WTC11 (cell line): Measurements from ENCODE around the gene PDE11A.

Experiments used
- ATF3 ChIP-seq: sonication (generic); formaldehyde crosslinking; conservative IDR thresholded peaks from 2 replicates; pipeline ENCODE4 v1.8.1; 2022; ENCODE audit warnings: mild to moderate bottlenecking, missing genetic modification reagents
- E2F1 ChIP-seq: sonication (generic); formaldehyde crosslinking; IDR thresholded peaks from 2 replicates; pipeline ENCODE4 v1.8.0; 2022; ENCODE audit warnings: mild to moderate bottlenecking, missing genetic modification reagents
- PREB ChIP-seq: sonication (generic); formaldehyde crosslinking; IDR thresholded peaks from 2 replicates; pipeline ENCODE4 v1.8.1; 2022; ENCODE audit warnings: mild to moderate bottlenecking, missing genetic modification reagents, moderate library complexity, borderline replicate concordance
- USF2 ChIP-seq: sonication (generic); formaldehyde crosslinking; IDR thresholded peaks from 2 replicates; pipeline ENCODE4 v1.8.1; 2023; ENCODE audit warnings: mild to moderate bottlenecking, missing genetic modification reagents, moderate library complexity
- ZNF138 ChIP-seq: sonication (generic); formaldehyde crosslinking; conservative IDR thresholded peaks from 2 replicates; pipeline ENCODE4 v1.8.1; 2022; ENCODE audit warnings: mild to moderate bottlenecking, moderate library complexity, missing genetic modification reagents
- TF ChIP-seq, protein P1 (sequence below): fragments of 200-600 bp; IDR thresholded peaks from 2 replicates; pipeline ENCODE4 v1.8.0; 2022; ENCODE audit warnings: antibody characterized with exemption

GRCh38 chr2:177705511-177706173 lies 366.9 kb downstream of the PDE11A start:
- TF ChIP-seq, protein P1, sequence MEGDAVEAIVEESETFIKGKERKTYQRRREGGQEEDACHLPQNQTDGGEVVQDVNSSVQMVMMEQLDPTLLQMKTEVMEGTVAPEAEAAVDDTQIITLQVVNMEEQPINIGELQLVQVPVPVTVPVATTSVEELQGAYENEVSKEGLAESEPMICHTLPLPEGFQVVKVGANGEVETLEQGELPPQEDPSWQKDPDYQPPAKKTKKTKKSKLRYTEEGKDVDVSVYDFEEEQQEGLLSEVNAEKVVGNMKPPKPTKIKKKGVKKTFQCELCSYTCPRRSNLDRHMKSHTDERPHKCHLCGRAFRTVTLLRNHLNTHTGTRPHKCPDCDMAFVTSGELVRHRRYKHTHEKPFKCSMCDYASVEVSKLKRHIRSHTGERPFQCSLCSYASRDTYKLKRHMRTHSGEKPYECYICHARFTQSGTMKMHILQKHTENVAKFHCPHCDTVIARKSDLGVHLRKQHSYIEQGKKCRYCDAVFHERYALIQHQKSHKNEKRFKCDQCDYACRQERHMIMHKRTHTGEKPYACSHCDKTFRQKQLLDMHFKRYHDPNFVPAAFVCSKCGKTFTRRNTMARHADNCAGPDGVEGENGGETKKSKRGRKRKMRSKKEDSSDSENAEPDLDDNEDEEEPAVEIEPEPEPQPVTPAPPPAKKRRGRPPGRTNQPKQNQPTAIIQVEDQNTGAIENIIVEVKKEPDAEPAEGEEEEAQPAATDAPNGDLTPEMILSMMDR, result no peak
- TF ChIP-seq PREB (CRISPR knock-in tag) (no peak), ATF3 (CRISPR knock-in tag) (no peak), E2F1 (CRISPR knock-in tag) (no peak), USF2 (CRISPR knock-in tag) (no peak), ZNF138 (CRISPR knock-in tag) (no peak)
